Measurements from ENCODE around the gene SLC38A9. TPM values are rescaled to one million over a fixed set of nuclear protein-coding genes. Genes with fewer than 3 reads are reported as not detected.

The SLC38A9 gene
- total RNA-seq, 4 donors from 2014 or later = 15.0 to 48.6 (median 32.3) TPM

DNA sequence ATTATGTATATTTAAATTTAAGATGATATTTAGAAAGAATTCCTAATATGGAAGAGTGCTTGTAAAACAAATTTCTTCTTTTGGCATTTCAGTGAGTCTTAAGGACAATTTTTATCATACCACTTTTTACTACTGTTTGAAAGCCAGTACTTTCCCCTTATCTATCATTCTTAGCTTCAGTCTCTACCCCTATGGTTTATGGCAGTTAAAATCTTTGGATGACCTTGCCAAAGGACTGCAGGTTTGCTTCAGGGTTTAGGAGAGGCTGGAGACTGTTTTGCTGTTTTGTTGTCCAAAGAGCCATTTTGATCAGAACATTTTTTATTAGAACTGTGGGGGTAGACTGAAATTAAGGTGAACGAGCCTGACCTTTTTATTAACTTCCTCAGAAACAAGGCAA is 30.8 kb downstream of the SLC38A9 start:
- H3K4me1 ChIP-seq = peaks cover 0 to 8% (median 3%) of the 10 kb centered on the region in 4 donors
- no peak overlapping the region for H3K4me3 ChIP-seq
- H3K27ac ChIP-seq = no peak overlapping the region
- in situ Hi-C loops (cut with MboI; ENCODE audit: low pct_ligation_motif_present in 1 of 4, low pct_unique_long_range_greater_than_20kb in 1 of 4, low sequenced_read_pairs in 3 of 4) (loop anchor here (10.0 to 25.0 kb wide), 4 partner anchors 146 to 344 kb away; partner anchors contain the start of gene PLPP1 (in 1 of the 4)), intact Hi-C loops (cut with DNase I; ENCODE audit: low total_unique reads) (no loop called here)
- H3K27me3 ChIP-seq = no peaks in the 10 kb centered on the region
- 87% methylated on average over 1 of the region's 1 CpG; no CpG with 5 or more reads in 1 of the 2 donors for WGBS, 2 donors (ENCODE audit: low coverage in 1 of 2)
- H3K36me3 ChIP-seq = no peaks in the 10 kb centered on the region
- no peaks in the 10 kb centered on the region for H3K9me3 ChIP-seq
- DNase-seq = no peak
- TF ChIP-seq POLR2AphosphoS5 (IDR thresholded peaks at IDR 0.05) = no peak
- TF ChIP-seq, protein P1, sequence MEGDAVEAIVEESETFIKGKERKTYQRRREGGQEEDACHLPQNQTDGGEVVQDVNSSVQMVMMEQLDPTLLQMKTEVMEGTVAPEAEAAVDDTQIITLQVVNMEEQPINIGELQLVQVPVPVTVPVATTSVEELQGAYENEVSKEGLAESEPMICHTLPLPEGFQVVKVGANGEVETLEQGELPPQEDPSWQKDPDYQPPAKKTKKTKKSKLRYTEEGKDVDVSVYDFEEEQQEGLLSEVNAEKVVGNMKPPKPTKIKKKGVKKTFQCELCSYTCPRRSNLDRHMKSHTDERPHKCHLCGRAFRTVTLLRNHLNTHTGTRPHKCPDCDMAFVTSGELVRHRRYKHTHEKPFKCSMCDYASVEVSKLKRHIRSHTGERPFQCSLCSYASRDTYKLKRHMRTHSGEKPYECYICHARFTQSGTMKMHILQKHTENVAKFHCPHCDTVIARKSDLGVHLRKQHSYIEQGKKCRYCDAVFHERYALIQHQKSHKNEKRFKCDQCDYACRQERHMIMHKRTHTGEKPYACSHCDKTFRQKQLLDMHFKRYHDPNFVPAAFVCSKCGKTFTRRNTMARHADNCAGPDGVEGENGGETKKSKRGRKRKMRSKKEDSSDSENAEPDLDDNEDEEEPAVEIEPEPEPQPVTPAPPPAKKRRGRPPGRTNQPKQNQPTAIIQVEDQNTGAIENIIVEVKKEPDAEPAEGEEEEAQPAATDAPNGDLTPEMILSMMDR (IDR thresholded peaks at IDR 0.05) = no peak
- TF ChIP-seq EP300 (IDR thresholded peaks at IDR 0.05; ENCODE audit: low read depth) = no peak
- no peak for TF ChIP-seq POLR2A (IDR thresholded peaks at IDR 0.05)

DNA sequence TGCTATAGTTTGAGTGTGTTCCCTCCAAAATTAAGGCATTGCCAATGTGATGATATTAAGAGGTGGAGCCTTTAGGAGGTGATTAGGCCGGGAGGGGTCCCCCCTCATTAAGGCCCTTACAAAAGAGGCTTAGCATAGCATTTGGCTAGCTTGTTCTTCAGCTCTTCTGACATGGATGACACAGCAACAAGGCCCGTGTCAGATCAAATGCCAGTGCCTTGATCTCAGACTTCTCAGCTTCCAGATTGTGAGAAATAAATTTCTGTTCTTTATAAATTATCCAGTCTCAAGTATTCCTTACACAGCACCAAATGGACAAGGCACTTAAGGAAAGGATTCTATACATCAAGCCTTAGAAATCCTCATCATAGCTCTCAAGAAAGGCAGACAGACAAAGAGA is 31.8 kb downstream of the SLC38A9 start:
- no peaks in the 10 kb centered on the region for H3K36me3 ChIP-seq

DNA sequence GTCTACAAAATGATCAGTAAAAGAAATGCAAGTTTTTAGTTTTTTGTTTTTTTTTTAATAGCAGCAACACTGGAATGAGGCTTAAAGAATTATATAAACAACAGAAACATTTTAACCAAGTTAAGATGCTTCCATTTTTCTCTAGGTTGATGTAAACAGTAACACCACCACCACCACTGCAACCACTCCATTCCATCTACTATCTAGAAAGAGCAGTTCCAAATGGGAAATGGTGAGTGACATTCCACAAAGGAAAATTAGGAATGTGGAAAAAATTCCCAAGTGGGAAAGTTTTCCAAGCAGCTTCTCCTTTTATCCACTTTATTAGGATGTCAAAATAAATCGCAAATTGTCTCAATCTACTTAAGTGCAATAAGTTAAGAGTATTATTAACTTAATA is 32.6 kb downstream of the SLC38A9 start:
- H3K4me1 ChIP-seq = peaks cover 0 to 10% (median 5%) of the 10 kb centered on the region in 4 donors
- WGBS, 2 donors (ENCODE audit: low coverage in 1 of 2) = 0 to 94% methylated on average over 1 of the region's 1 CpG

More for the DNA sequence above, 31.8 kb downstream of the SLC38A9 start:
- in situ Hi-C loops (cut with MboI; ENCODE audit: low pct_ligation_motif_present in 1 of 4, low pct_unique_long_range_greater_than_20kb in 1 of 4, low sequenced_read_pairs in 3 of 4) (loop anchor here (10.0 to 25.0 kb wide), 4 partner anchors 146 to 343 kb away; partner anchors contain the start of gene PLPP1 (in 1 of the 4)), intact Hi-C loops (cut with DNase I; ENCODE audit: low total_unique reads) (no loop called here)
- Histone ChIP-seq H3K27ac (peak overlapping the region in 1 of 4 donors; percentile 18), H3K4me1 (peaks cover 0 to 10% (median 3%) of the 10 kb centered on the region in 4 donors), H3K9me3 (no peaks in the 10 kb centered on the region), H3K27me3 (no peaks in the 10 kb centered on the region), H3K4me3 (no peak overlapping the region)
- no peak for TF ChIP-seq POLR2A (IDR thresholded peaks at IDR 0.05)
- no peak for TF ChIP-seq POLR2AphosphoS5 (IDR thresholded peaks at IDR 0.05)
- TF ChIP-seq EP300 (IDR thresholded peaks at IDR 0.05; ENCODE audit: low read depth) = no peak
- TF ChIP-seq, protein P1 (IDR thresholded peaks at IDR 0.05) = no peak
- DNase-seq = no peak
- 67 to 77% methylated on average over 1 to 2 of the region's 2 CpGs for WGBS, 2 donors (ENCODE audit: low coverage in 1 of 2)

DNA sequence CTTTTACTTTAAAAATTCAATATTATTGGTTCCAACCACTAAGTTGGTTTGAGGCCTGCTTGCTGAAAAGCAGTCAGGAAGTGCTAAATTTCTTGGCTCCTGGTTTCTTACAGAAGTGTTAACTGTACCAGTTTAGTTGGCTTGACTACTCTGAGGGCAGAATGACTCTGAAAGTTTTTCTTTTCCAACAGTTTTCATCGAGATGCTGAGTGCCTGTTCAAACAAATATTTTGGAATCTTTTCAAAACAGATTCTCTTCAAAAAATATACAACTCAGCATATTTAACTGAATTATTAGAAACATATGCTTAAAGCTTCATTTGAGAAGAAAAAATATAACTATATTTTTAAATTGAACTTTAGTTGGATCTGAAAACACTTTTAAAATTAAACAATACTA is 37.0 kb downstream of the SLC38A9 start:
- Histone ChIP-seq H3K27me3 (no peaks in the 10 kb centered on the region), H3K27ac (peak overlapping the region in 2 of 4 donors; percentile 26 to 45), H3K4me3 (no peak overlapping the region), H3K9me3 (no peaks in the 10 kb centered on the region), H3K36me3 (no peaks in the 10 kb centered on the region), H3K4me1 (peaks cover 0 to 12% (median 2%) of the 10 kb centered on the region in 4 donors)
- 27 to 38% methylated on average over 1 of the region's 1 CpG for WGBS, 2 donors (ENCODE audit: low coverage in 1 of 2)
- no peak for TF ChIP-seq POLR2A (IDR thresholded peaks at IDR 0.05)
- in situ Hi-C loops (cut with MboI; ENCODE audit: low pct_ligation_motif_present in 1 of 4, low pct_unique_long_range_greater_than_20kb in 1 of 4, low sequenced_read_pairs in 3 of 4) (loop anchor here in 3 of 4 donors (25.0 kb wide), 2 partner anchors 263 to 338 kb away; no protein-coding TSS in a partner anchor), intact Hi-C loops (cut with DNase I; ENCODE audit: low total_unique reads) (loop anchor here (10.0 kb wide), 1 partner anchor 140 kb away; the partner anchor contains the start of gene PLPP1)
- no peak for DNase-seq

More for the DNA sequence above, 32.6 kb downstream of the SLC38A9 start:
- Histone ChIP-seq H3K36me3 (no peaks in the 10 kb centered on the region), H3K27me3 (no peaks in the 10 kb centered on the region), H3K27ac (no peak overlapping the region), H3K4me3 (no peak overlapping the region), H3K9me3 (no peaks in the 10 kb centered on the region)
- in situ Hi-C loops (cut with MboI; ENCODE audit: low pct_ligation_motif_present in 1 of 4, low pct_unique_long_range_greater_than_20kb in 1 of 4, low sequenced_read_pairs in 3 of 4) = loop anchor here in 3 of 4 donors (25.0 kb wide), 2 partner anchors 267 to 342 kb away; no protein-coding TSS in a partner anchor
- TF ChIP-seq EP300 (IDR thresholded peaks at IDR 0.05; ENCODE audit: low read depth) (no peak), POLR2AphosphoS5 (IDR thresholded peaks at IDR 0.05) (no peak), POLR2A (IDR thresholded peaks at IDR 0.05) (no peak)
- TF ChIP-seq, protein P1 (IDR thresholded peaks at IDR 0.05) = no peak
- DNase-seq = no peak
- intact Hi-C loops (cut with DNase I; ENCODE audit: low total_unique reads) = loop anchor here (10.0 kb wide), 1 partner anchor 145 kb away; the partner anchor contains the start of gene PLPP1

Data from transverse colon (tissue), 4 donors.